Stimulated activated CD4-positive, alpha-beta T cell treated with anti-CD3 and anti-CD28 coated beads, Interleukin-12 subunit alpha, Interleukin-12 subunit beta, amount 100 ng/mL, for 48 hours (primary cell): ENCODE measurements around the gene SACS.
"Not testable (repeated sequence)": the region's sequence is repeated elsewhere in the genome, so short reads cannot be mapped to it uniquely, and the experiment has no call there.

ENCODE experiments used
- DNase-seq, 3 donors: peaks; one replicate each; pipeline ENCODE4 v3.0.0-alpha.2; 2020; ENCODE audit warnings: low read depth in 2 of 3, low spot score in 1 of 3

Gene SACS

GRCh38 chr13:23320926-23321534 lies 112.5 kb downstream of the SACS start:
- DNase-seq, result no peak

GRCh38 chr13:23319883-23320224 lies 113.6 kb downstream of the SACS start:
- no peak for DNase-seq

DNA sequence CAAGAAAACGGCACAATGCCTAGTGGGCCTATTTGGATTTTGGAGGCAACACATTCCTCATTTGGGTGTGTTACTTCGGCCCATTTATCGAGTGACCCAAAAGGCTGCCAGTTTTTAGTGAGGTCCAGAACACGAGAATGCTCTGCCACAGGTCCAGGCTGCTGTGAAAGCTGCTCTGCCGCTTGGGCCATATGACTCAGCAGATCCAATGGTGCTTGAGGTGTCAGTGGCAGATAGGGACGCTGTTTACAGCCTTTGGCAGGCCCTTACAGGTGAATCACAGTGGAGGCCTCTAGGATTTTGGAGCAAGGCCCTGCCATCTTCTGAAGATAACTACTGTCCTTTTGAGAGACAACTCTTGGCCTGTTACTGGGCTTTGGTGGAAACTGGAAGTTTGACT lies 118.7 kb downstream of the SACS start:
- not testable (repeated sequence) for DNase-seq

DNA sequence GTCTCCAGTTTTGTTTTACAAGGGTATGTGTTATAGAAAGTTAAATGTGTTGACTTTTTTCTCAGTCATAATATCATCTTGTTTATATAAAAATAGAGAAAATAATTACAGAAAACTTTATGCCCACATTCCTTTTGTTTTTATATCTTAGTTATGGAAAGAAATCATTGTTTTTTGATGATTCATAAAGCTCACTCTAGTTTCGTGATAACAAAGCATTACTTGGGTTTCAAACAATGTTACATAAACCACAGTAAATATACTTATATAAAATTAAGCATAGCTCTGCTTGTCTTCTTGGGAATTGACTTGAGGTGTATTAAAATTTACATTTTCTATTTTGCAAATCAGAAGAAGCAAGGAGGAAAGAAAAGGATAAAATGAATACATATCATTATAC lies 140.9 kb downstream of the SACS start:
- no peak for DNase-seq

GRCh38 chr13:23289917-23290357 lies 143.6 kb downstream of the SACS start:
- DNase-seq, result no peak

DNA sequence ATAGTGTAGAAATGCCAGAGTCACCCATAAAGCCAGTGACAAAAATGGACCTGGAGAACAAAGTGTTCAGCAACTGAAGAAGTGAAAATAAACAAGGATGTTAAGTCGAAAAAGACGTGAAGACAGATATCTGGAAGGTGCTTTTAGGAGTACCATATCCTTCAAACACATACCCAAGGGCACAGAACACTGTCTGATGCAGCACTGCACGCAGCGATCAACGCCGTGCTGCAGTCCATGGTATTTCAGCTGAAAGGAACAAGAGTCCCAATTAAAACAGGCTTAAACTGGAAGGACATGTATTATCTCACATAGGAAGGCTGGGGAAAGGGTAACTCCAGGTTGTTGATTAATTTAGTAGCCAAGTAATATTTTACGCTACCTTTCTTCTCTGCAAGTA lies 144.5 kb downstream of the SACS start:
- no peak for DNase-seq

DNA sequence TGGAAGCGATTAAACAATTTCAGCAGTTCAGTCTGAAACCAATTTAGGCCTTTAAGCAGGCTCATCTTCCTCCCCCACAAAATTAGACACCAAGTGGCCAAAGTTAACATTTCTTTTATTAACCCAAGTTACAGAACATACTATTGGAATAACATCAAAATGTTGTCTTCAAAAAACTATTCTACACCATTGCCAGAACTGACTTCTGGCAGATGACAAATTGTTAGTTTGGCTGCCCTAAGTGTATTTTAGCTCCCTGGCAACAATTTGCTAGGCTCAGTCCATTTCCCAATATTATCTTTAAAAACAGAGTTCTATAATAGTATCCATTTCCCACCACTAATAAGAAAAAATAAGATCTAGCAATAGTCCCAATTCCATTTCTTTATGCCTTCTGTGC lies 144.9 kb downstream of the SACS start:
- no peak for DNase-seq

GRCh38 chr13:23279321-23279720 lies 154.2 kb downstream of the SACS start:
- DNase-seq, result no peak
